ENCODE measurements around the gene ITIH5. TPM values are rescaled to one million over a fixed set of nuclear protein-coding genes. Genes with fewer than 3 reads are reported as not detected.

The ITIH5 gene
- total and polyA plus RNA-seq, 9 of the 15 experiments (the other 6 are each of a cell fraction or from before 2014, with no cell fraction given) = 0.52 to 4.5 (median 2.6) TPM

DNA sequence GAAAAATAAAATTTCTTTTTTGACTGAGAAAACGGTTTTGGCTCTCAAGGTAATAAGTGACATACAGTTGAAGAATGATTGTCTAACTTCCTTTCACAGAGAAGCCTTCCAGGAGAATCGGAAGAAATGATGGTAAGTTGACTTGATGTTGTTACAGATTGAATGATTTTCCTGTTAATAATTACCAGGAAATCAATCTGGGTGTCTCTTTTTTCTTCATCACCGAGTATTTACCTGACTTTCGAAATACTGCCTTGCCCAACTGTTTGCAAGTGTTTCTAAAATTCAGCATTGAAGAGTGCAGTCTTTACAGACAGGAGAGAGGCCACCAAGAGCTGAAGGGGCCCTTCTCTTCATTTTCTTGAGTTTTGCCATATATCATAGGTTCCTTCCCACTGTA is 40.3 kb upstream of the ITIH5 start:
- H3K9me1 ChIP-seq (ENCODE audit: control insufficient read depth, insufficient read depth, low read length) = no peaks in the 10 kb centered on the region
- no peak overlapping the region for H3K4me3 ChIP-seq
- ChIA-PET CTCF (ENCODE audit: low intra/inter-chr PET ratio) (no interaction called here), POLR2A (no interaction called here)
- H3K9me3 ChIP-seq (replicated peaks; ENCODE audit: control insufficient read depth, insufficient read depth, low read depth, low read length) = no peaks in the 10 kb centered on the region
- 0% methylated on average over 4 of the region's 4 CpGs for WGBS (ENCODE audit: insufficient coverage, low coverage, missing lambda C conversion rate)
- no peaks in the 10 kb centered on the region for H3K79me2 ChIP-seq (ENCODE audit: control insufficient read depth, insufficient read depth, low read length)
- TF ChIP-seq, protein P1, sequence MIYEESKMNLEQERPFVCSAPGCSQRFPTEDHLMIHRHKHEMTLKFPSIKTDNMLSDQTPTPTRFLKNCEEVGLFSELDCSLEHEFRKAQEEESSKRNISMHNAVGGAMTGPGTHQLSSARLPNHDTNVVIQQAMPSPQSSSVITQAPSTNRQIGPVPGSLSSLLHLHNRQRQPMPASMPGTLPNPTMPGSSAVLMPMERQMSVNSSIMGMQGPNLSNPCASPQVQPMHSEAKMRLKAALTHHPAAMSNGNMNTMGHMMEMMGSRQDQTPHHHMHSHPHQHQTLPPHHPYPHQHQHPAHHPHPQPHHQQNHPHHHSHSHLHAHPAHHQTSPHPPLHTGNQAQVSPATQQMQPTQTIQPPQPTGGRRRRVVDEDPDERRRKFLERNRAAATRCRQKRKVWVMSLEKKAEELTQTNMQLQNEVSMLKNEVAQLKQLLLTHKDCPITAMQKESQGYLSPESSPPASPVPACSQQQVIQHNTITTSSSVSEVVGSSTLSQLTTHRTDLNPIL (CRISPR knock-in tag; IDR thresholded peaks at IDR 0.05) = no peak
- TF ChIP-seq PRPF4 (IDR thresholded peaks at IDR 0.05; ENCODE audit: insufficient read depth, low read depth, low read length, poor library complexity, severe bottlenecking) (no peak), HDAC1 (IDR thresholded peaks at IDR 0.05) (no peak), SMARCC2 (IDR thresholded peaks at IDR 0.05; ENCODE audit: low read depth) (no peak)
- TF ChIP-seq, protein P2, sequence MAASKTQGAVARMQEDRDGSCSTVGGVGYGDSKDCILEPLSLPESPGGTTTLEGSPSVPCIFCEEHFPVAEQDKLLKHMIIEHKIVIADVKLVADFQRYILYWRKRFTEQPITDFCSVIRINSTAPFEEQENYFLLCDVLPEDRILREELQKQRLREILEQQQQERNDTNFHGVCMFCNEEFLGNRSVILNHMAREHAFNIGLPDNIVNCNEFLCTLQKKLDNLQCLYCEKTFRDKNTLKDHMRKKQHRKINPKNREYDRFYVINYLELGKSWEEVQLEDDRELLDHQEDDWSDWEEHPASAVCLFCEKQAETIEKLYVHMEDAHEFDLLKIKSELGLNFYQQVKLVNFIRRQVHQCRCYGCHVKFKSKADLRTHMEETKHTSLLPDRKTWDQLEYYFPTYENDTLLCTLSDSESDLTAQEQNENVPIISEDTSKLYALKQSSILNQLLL (CRISPR knock-in tag; IDR thresholded peaks at IDR 0.05; ENCODE audit: borderline replicate concordance) = no peak
- TF ChIP-seq, protein P3, sequence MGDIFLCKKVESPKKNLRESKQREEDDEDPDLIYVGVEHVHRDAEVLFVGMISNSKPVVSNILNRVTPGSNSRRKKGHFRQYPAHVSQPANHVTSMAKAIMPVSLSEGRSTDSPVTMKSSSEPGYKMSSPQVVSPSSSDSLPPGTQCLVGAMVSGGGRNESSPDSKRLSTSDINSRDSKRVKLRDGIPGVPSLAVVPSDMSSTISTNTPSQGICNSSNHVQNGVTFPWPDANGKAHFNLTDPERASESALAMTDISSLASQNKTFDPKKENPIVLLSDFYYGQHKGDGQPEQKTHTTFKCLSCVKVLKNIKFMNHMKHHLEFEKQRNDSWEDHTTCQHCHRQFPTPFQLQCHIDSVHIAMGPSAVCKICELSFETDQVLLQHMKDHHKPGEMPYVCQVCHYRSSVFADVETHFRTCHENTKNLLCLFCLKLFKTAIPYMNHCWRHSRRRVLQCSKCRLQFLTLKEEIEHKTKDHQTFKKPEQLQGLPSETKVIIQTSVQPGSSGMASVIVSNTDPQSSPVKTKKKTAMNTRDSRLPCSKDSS (IDR thresholded peaks at IDR 0.05; ENCODE audit: low read depth, partially characterized antibody) = no peak
- in situ Hi-C loops (cut with MboI) (no loop called here), intact Hi-C loops (cut with micrococcal nuclease) (no loop called here)
- H4K20me1 ChIP-seq (replicated peaks; ENCODE audit: control insufficient read depth, insufficient read depth, low read length) = no peaks in the 10 kb centered on the region
- BruUV-seq (replicated peaks) = no TSS peak
- no peak overlapping the region for H3K4me2 ChIP-seq (ENCODE audit: insufficient read depth, low read length)
- FAIRE-seq (no peak), ATAC-seq (no peak), DNase-seq (ENCODE audit: extremely low read depth in 1 of 4, low spot score in 3 of 4) (no peak)
- no peaks in the 10 kb centered on the region for H3K36me3 ChIP-seq (ENCODE audit: control insufficient read depth, insufficient read depth, low read length)
- H3K9ac ChIP-seq (ENCODE audit: insufficient read depth in 1 of 2, low read depth in 2 of 2, low read length in 2 of 2) = no peak overlapping the region
- no peak overlapping the region for H2AFZ ChIP-seq (ENCODE audit: low read depth, low read length)
- H3K4me1 ChIP-seq (replicated peaks in 1 of 2; ENCODE audit: control insufficient read depth in 2 of 2, insufficient read depth in 2 of 2, low read length in 2 of 2) = no peaks in the 10 kb centered on the region
- no peak overlapping the region for H3K27ac ChIP-seq (ENCODE audit: extremely low read depth, low read depth, low read length)
- H3K27me3 ChIP-seq (ENCODE audit: control insufficient read depth in 2 of 2, insufficient read depth in 2 of 2, low read length in 2 of 2) = peaks cover 15 to 21% of the 10 kb centered on the region in 2 experiments; a peak in 4 of 5 replicates
